Measurements from ENCODE around the gene USP24. TPM values are rescaled to one million over a fixed set of nuclear protein-coding genes. Genes with fewer than 3 reads are reported as not detected.
"Not testable (repeated sequence)": the region's sequence is repeated elsewhere in the genome, so short reads cannot be mapped to it uniquely, and the experiment has no call there.

The USP24 gene
- total RNA-seq, 6 experiments from 2014 or later: 19.9 to 28.0 (median 21.9) TPM

DNA sequence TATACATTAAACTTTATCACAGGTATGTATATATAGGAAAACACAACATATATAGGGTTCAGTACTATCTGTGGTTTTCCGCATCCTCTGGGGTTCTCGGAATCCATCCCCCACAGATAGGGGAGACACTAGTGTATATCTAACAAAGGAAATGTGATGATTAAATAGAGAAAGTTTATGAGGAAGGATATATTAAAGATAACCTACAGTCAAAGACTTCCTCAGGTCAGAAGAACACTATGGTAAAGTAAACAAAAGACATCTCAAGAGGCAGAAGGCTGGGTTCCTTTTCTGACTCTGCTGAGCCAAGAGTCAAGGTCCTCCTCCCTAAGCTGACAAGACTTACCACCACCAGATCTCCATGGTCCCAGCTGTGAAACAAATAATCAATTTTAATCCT lies 12.1 kb downstream of the USP24 start:
- DNase-seq (no peak), ATAC-seq (peak in 3 of 4 donors; percentile 34 to 52 (median 37))
- TF ChIP-seq POLR2A (IDR thresholded peaks at IDR 0.05): no peak
- TF ChIP-seq, protein P1, sequence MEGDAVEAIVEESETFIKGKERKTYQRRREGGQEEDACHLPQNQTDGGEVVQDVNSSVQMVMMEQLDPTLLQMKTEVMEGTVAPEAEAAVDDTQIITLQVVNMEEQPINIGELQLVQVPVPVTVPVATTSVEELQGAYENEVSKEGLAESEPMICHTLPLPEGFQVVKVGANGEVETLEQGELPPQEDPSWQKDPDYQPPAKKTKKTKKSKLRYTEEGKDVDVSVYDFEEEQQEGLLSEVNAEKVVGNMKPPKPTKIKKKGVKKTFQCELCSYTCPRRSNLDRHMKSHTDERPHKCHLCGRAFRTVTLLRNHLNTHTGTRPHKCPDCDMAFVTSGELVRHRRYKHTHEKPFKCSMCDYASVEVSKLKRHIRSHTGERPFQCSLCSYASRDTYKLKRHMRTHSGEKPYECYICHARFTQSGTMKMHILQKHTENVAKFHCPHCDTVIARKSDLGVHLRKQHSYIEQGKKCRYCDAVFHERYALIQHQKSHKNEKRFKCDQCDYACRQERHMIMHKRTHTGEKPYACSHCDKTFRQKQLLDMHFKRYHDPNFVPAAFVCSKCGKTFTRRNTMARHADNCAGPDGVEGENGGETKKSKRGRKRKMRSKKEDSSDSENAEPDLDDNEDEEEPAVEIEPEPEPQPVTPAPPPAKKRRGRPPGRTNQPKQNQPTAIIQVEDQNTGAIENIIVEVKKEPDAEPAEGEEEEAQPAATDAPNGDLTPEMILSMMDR (IDR thresholded peaks at IDR 0.05): no peak
- H3K27ac ChIP-seq: no peak overlapping the region
- no peak overlapping the region for H3K4me3 ChIP-seq
- WGBS (ENCODE audit: insufficient coverage, low coverage, low lambda C conversion rate, missing lambda C conversion rate): 71% methylated on average over 2 of the region's 2 CpGs
- H3K27me3 ChIP-seq: no peaks in the 10 kb centered on the region
- intact Hi-C loops (cut with DNase I): no loop called here
- no peaks in the 10 kb centered on the region for H3K36me3 ChIP-seq
- peaks cover 0 to 18% (median 0%) of the 10 kb centered on the region in 4 donors for H3K4me1 ChIP-seq
- H3K9me3 ChIP-seq: no peaks in the 10 kb centered on the region

DNA sequence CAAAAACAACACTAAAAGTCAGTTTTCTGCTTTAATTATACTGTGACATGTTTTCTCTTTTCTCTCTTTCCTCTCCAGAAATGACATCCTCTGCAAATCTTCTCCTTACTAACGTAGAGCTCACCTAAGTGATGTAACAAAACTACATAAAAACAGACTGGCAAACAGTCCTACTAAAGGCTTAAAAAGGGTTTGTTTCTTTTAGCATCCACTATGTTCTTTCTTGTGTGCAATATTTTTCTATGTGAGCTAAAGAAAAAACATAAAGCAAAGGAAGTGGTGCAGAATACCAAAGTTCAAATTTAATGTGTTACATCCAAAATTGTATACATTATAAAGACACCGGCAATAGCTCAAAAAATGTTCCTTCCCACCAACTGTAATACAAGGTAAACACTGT lies 14.5 kb downstream of the USP24 start:
- no peak overlapping the region for H3K4me3 ChIP-seq
- peaks cover 0 to 18% (median 0%) of the 10 kb centered on the region in 4 donors for H3K4me1 ChIP-seq
- no peak for ATAC-seq
- DNase-seq: no peak
- no peaks in the 10 kb centered on the region for H3K36me3 ChIP-seq
- WGBS (ENCODE audit: insufficient coverage, low coverage, low lambda C conversion rate, missing lambda C conversion rate): 67% methylated on average over 2 of the region's 2 CpGs
- no peaks in the 10 kb centered on the region for H3K27me3 ChIP-seq
- no peak overlapping the region for H3K27ac ChIP-seq
- intact Hi-C loops (cut with DNase I): no loop called here
- TF ChIP-seq POLR2A (IDR thresholded peaks at IDR 0.05): no peak
- TF ChIP-seq, protein P1 (IDR thresholded peaks at IDR 0.05): no peak
- H3K9me3 ChIP-seq: no peaks in the 10 kb centered on the region

DNA sequence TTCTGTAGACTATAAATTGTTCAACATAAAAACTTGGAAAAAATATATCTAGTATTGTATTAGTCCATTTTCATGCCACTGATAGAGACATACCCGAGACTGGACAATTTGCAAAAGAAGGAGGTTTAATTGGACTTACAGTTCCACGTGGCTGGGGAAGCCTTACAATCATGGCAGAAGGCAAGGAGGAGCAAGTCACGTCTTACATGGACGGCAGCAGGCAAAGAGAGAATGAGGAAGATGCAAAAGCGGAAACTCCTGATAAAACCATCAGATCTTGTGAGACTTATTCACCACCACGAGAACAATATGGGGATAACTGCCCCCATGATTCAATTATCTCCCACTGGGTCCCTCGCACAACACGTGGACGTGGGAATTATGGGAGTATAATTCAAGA lies 15.4 kb downstream of the USP24 start:
- H3K4me3 ChIP-seq; intact Hi-C loops (cut with DNase I); H3K36me3 ChIP-seq; ATAC-seq; H3K27ac ChIP-seq; DNase-seq; H3K4me1 ChIP-seq; H3K27me3 ChIP-seq; H3K9me3 ChIP-seq: not testable (repeated sequence)
- WGBS (ENCODE audit: insufficient coverage, low coverage, low lambda C conversion rate, missing lambda C conversion rate): 96% methylated on average over 9 of the region's 9 CpGs

DNA sequence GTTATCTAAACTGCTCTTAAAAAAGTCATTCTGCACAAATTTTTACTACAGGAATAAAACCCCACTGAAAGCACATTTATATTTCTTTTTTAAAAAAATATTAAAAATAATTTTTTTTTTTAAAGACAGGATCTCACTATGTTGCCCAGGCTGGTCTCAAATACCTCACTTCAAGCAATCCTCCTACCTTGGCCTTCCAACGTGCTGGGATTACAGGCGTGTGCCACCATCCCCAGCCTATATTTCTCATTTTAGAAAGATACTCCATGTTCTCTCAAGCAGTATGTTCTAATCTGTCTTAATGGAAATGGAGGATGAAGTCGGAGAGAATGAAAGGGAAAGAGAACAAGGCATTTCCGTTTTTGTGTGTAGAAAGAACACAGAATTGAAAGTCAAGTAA lies 17.1 kb downstream of the USP24 start:
- Histone ChIP-seq H3K36me3 (no peaks in the 10 kb centered on the region), H3K4me3 (no peak overlapping the region), H3K27ac (no peak overlapping the region), H3K4me1 (no peaks in the 10 kb centered on the region), H3K9me3 (no peaks in the 10 kb centered on the region), H3K27me3 (no peaks in the 10 kb centered on the region)
- no peak for ATAC-seq
- no peak for DNase-seq
- 79% methylated on average over 4 of the region's 4 CpGs for WGBS (ENCODE audit: insufficient coverage, low coverage, low lambda C conversion rate, missing lambda C conversion rate)
- no peak for TF ChIP-seq POLR2A (IDR thresholded peaks at IDR 0.05)
- TF ChIP-seq, protein P1 (IDR thresholded peaks at IDR 0.05): no peak
- intact Hi-C loops (cut with DNase I): no loop called here

DNA sequence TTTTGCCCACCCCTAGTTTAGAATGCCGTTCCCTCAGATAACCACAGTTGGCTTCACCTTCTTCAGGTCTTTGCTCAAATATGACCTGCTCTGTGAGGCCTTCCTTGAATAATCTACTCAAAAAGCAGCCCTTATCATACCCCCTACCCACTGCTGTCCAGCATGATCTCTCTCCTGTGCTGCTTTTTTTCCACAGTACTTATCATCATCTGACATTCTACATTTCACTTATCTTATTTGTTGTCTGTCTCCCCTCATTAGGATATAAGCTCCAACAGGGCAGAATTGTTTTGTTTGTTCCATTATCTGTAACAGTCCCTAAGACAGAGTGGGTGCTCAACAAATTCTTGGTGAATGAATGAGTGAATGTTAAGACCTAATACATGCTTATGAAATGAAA lies 18.1 kb downstream of the USP24 start:
- intact Hi-C loops (cut with DNase I): no loop called here
- H3K4me1 ChIP-seq: no peaks in the 10 kb centered on the region
- no peak for ATAC-seq
- WGBS (ENCODE audit: insufficient coverage, low coverage, low lambda C conversion rate, missing lambda C conversion rate): 82% methylated on average over 1 of the region's 1 CpG
- no peaks in the 10 kb centered on the region for H3K27me3 ChIP-seq
- no peak overlapping the region for H3K4me3 ChIP-seq
- no peak for TF ChIP-seq POLR2A (IDR thresholded peaks at IDR 0.05)
- TF ChIP-seq, protein P1 (IDR thresholded peaks at IDR 0.05): no peak
- no peak for DNase-seq
- H3K9me3 ChIP-seq: no peaks in the 10 kb centered on the region
- no peaks in the 10 kb centered on the region for H3K36me3 ChIP-seq
- H3K27ac ChIP-seq: no peak overlapping the region
